Neural cell (in vitro differentiated cells): ENCODE data around the gene IL10RA. TPM values are rescaled to one million over a fixed set of nuclear protein-coding genes. Genes with fewer than 3 reads are reported as not detected.

Source experiments
- H2AFZ ChIP-seq: fragments of 200-600, 300-800 bp; sonication (generic), shearing (Covaris generic); 2 replicates; pipeline ENCODE4 v1.6.0; 2014; ENCODE audit warnings: low read depth, mild to moderate bottlenecking, antibody characterized with exemption, low read length, moderate library complexity
- H3F3A ChIP-seq: fragments of 200-600 bp; shearing (Covaris generic); 2 replicates; pipeline ENCODE4 v1.6.1; 2016; ENCODE audit warnings: mild to moderate bottlenecking, moderate library complexity, mixed read lengths, antibody characterized with exemption, low read length; ENCODE audit not compliant: insufficient read depth, poor library complexity, severe bottlenecking
- H3K27ac ChIP-seq: fragments of 200-600, 300-800 bp; sonication (generic), shearing (Covaris generic); 2 replicates; pipeline ENCODE4 v1.5.1; 2014; ENCODE audit warnings: mild to moderate bottlenecking, low read length, moderate library complexity
- H3K27me3 ChIP-seq: fragments of 300-800, 200-600 bp; sonication (generic), shearing (Covaris generic); 2 replicates; pipeline ENCODE4 v1.6.0; 2014; ENCODE audit warnings: mild to moderate bottlenecking, low read depth, low read length, moderate library complexity; ENCODE audit not compliant: insufficient read depth
- H3K36me3 ChIP-seq: fragments of 300-800, 200-600 bp; sonication (generic), shearing (Covaris generic); 2 replicates; pipeline ENCODE4 v1.5.1; 2014; ENCODE audit warnings: mild to moderate bottlenecking, antibody characterized with exemption, low read length, moderate library complexity; ENCODE audit not compliant: insufficient read depth
- H3K4me2 ChIP-seq: fragments of 300-800, 200-600 bp; sonication (generic), shearing (Covaris generic); 2 replicates; pipeline ENCODE4 v1.6.0; 2014; ENCODE audit warnings: mild to moderate bottlenecking, low read length
- H3K4me3 ChIP-seq: fragments of 300-800, 200-600 bp; sonication (generic), shearing (Covaris generic); 2 replicates; pipeline ENCODE4 v1.5.1; 2014; ENCODE audit warnings: mild to moderate bottlenecking, low read length, moderate library complexity
- H3K79me2 ChIP-seq: fragments of 200-600 bp; shearing (Covaris generic); replicated peaks from 2 replicates; pipeline ENCODE4 v1.6.0; 2014; ENCODE audit warnings: mild to moderate bottlenecking, low read length, moderate library complexity; ENCODE audit not compliant: insufficient read depth
- H3K9ac ChIP-seq: fragments of 300-800, 200-600 bp; sonication (generic), shearing (Covaris generic); 2 replicates; pipeline ENCODE4 v1.6.1; 2016; ENCODE audit warnings: mild to moderate bottlenecking, low read length, mixed read lengths
- H3K9me2 ChIP-seq: fragments of 200-600 bp; shearing (Covaris generic); 2 replicates; pipeline ENCODE4 v1.6.1; 2016; ENCODE audit warnings: mild to moderate bottlenecking, low read length, mixed read lengths; ENCODE audit not compliant: insufficient read depth
- H3K9me3 ChIP-seq: fragments of 200-600, 300-800 bp; sonication (generic), shearing (Covaris generic); 2 replicates; pipeline ENCODE4 v1.6.1; 2016; ENCODE audit warnings: mild to moderate bottlenecking, mixed run types, low read length, moderate library complexity, mixed read lengths
- H4K20me1 ChIP-seq: fragments of 200-600 bp; shearing (Covaris generic); 2 replicates; pipeline ENCODE4 v1.6.1; 2016; ENCODE audit warnings: mild to moderate bottlenecking, mixed run types; ENCODE audit not compliant: insufficient read depth
- EP300 ChIP-seq: fragments of 450-650 bp; conservative IDR thresholded peaks from 2 replicates; pipeline ENCODE4 v1.6.1; 2014; ENCODE audit warnings: antibody characterized with exemption, mild to moderate bottlenecking, moderate library complexity; ENCODE audit not compliant: poor library complexity, severe bottlenecking
- EZH2 ChIP-seq: fragments of 200-600, 300-800 bp; shearing (Covaris generic), sonication (generic); IDR thresholded peaks from 2 replicates; pipeline ENCODE4 v1.6.1; 2014; ENCODE audit warnings: antibody characterized with exemption, low read length, borderline replicate concordance, mild to moderate bottlenecking; ENCODE audit not compliant: insufficient read depth, poor library complexity, severe bottlenecking
- MXI1 ChIP-seq: fragments of 450-650 bp; conservative IDR thresholded peaks from 2 replicates; pipeline ENCODE4 v1.6.1; 2014; ENCODE audit warnings: antibody characterized with exemption, mild to moderate bottlenecking; ENCODE audit not compliant: poor library complexity, severe bottlenecking
- POLR2AphosphoS5 ChIP-seq: IDR thresholded peaks from 2 replicates; pipeline ENCODE4 v1.6.1; 2012
- RAD21 ChIP-seq: fragments of 450-650 bp; conservative IDR thresholded peaks from 2 replicates; pipeline ENCODE4 v1.6.1; 2014; ENCODE audit warnings: antibody characterized with exemption, mild to moderate bottlenecking, moderate library complexity
- SMC3 ChIP-seq: fragments of 450-650 bp; conservative IDR thresholded peaks from 2 replicates; pipeline ENCODE4 v1.6.1; 2014; ENCODE audit warnings: antibody characterized with exemption, mild to moderate bottlenecking, moderate library complexity; ENCODE audit not compliant: poor library complexity
- TAF1 ChIP-seq: IDR thresholded peaks from 2 replicates; pipeline ENCODE4 v1.6.1; 2012; ENCODE audit warnings: low read depth
- polyA minus RNA-seq: library from RNA; depleted of rRNA, polyadenylated mRNA; stranded (reverse); fragments of >200 nt; gene quantifications from 2 replicates; pipeline ENCODE4 v1.2.3, GENCODE V29; 2014
- polyA plus RNA-seq: library from polyadenylated mRNA; depleted of rRNA; stranded (reverse); fragments of >200 nt; gene quantifications from 2 replicates; pipeline ENCODE4 v1.2.3, GENCODE V29; 2014
- TF ChIP-seq, protein P1 (sequence below): IDR thresholded peaks from 2 replicates; pipeline ENCODE4 v1.6.1; 2012; ENCODE audit warnings: borderline replicate concordance
- TF ChIP-seq, protein P2 (sequence below): fragments of 450-650 bp; IDR thresholded peaks from 2 replicates; pipeline ENCODE4 v1.5.1; 2014; ENCODE audit warnings: antibody characterized with exemption, mild to moderate bottlenecking, moderate library complexity; ENCODE audit not compliant: poor library complexity, severe bottlenecking

Gene IL10RA
- polyA plus RNA-seq (0.76 and 1.1 TPM in 2 replicates), polyA minus RNA-seq (2.2 and 3.2 TPM in 2 replicates)

DNA sequence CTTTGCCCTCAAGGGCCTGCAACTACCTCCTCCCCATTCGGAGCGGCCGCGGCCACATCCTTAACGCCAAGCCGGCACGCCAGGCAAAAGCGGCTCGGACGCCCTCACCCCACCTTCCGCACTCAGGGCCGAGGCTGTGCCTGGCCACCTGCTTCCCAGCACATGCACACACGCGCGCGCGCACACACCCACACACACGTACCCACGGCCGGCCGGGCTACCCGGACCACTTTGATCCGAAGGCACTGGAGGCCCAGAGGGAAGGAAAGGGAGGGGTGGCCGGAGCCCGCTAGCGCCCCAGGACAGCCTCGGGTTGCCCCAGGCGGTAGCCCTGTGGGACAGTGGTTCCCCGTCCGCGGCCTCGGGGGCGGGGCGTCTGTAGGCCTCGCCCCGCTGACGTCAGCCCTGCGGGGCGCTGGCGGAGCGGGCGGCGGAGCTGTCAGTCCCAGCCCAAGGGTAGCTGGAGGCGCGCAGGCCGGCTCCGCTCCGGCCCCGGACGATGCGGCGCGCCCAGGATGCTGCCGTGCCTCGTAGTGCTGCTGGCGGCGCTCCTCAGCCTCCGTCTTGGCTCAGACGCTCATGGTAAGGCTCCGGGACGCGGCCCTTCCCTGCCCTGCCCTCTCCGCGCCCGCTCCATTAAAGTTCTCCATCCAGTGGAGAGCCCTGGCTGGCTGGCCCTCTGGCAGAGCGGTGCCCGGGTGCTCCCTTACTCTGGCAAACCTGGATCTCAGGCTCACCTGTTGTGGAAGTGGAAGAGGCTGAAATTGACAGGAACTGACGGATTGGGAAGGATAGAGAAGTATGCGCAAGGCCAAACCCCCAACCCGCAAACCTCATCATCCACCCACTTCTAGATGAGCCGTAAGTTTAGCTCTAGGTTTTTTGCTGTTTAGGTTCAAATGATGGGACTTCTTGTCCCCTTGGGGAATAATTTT is at the start of gene IL10RA:
IL10RA (plus strand) TSS at position 442 of the 935 bp plus-strand sequence; CDS start at position 516, 74 bp downstream.
- Histone ChIP-seq H4K20me1 (no peaks in the 10 kb centered on the region), H2AFZ (peak within 1 kb of the TSS; percentile 83), H3K79me2 (no peaks in the 10 kb centered on the region), H3K9ac (peak within 1 kb of the TSS; percentile 74), H3K9me3 (no peaks in the 10 kb centered on the region), H3K4me3 (peak within 1 kb of the TSS; percentile 92), H3F3A (no peaks in the 10 kb centered on the region), H3K4me2 (peak within 1 kb of the TSS; percentile 53), H3K9me2 (no peaks in the 10 kb centered on the region), H3K36me3 (no peaks in the 10 kb centered on the region), H3K27me3 (peaks cover 30% of the 10 kb centered on the region), H3K27ac (no peak within 1 kb of the TSS)
- TF ChIP-seq, protein P1, sequence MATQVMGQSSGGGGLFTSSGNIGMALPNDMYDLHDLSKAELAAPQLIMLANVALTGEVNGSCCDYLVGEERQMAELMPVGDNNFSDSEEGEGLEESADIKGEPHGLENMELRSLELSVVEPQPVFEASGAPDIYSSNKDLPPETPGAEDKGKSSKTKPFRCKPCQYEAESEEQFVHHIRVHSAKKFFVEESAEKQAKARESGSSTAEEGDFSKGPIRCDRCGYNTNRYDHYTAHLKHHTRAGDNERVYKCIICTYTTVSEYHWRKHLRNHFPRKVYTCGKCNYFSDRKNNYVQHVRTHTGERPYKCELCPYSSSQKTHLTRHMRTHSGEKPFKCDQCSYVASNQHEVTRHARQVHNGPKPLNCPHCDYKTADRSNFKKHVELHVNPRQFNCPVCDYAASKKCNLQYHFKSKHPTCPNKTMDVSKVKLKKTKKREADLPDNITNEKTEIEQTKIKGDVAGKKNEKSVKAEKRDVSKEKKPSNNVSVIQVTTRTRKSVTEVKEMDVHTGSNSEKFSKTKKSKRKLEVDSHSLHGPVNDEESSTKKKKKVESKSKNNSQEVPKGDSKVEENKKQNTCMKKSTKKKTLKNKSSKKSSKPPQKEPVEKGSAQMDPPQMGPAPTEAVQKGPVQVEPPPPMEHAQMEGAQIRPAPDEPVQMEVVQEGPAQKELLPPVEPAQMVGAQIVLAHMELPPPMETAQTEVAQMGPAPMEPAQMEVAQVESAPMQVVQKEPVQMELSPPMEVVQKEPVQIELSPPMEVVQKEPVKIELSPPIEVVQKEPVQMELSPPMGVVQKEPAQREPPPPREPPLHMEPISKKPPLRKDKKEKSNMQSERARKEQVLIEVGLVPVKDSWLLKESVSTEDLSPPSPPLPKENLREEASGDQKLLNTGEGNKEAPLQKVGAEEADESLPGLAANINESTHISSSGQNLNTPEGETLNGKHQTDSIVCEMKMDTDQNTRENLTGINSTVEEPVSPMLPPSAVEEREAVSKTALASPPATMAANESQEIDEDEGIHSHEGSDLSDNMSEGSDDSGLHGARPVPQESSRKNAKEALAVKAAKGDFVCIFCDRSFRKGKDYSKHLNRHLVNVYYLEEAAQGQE, result no peak
- TF ChIP-seq MXI1, result peak; percentile 71
- no peak for TF ChIP-seq POLR2AphosphoS5
- no peak for TF ChIP-seq EZH2
- peak; percentile 46 for TF ChIP-seq EP300
- peak; percentile 50 for TF ChIP-seq TAF1
- TF ChIP-seq, protein P2, sequence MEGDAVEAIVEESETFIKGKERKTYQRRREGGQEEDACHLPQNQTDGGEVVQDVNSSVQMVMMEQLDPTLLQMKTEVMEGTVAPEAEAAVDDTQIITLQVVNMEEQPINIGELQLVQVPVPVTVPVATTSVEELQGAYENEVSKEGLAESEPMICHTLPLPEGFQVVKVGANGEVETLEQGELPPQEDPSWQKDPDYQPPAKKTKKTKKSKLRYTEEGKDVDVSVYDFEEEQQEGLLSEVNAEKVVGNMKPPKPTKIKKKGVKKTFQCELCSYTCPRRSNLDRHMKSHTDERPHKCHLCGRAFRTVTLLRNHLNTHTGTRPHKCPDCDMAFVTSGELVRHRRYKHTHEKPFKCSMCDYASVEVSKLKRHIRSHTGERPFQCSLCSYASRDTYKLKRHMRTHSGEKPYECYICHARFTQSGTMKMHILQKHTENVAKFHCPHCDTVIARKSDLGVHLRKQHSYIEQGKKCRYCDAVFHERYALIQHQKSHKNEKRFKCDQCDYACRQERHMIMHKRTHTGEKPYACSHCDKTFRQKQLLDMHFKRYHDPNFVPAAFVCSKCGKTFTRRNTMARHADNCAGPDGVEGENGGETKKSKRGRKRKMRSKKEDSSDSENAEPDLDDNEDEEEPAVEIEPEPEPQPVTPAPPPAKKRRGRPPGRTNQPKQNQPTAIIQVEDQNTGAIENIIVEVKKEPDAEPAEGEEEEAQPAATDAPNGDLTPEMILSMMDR, result peak; percentile 12
- no peak for TF ChIP-seq SMC3
- no peak for TF ChIP-seq RAD21

DNA sequence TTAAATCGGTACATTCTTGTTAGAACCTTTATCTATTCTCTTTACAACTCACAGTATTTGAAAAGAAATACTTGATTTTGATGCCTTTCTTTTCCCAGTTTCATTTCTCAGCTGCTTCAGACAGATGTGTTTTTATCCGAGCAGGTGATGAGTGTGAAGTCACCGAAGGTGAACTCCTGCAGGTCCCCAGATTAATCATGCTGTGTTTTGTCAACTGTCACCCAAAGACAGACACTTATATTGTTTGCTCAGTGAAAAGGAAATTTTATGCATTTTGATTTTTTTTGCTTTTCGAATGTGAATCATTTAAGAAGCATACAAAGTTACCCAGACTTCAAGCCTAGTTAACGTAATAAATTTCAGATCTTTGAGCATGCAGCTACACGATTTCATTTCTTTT is 49.2 kb upstream of the IL10RA start:
- Histone ChIP-seq H3K27me3 (no peaks in the 10 kb centered on the region), H3K9me3 (no peaks in the 10 kb centered on the region), H3K9me2 (no peaks in the 10 kb centered on the region), H3K79me2 (no peaks in the 10 kb centered on the region), H3F3A (no peaks in the 10 kb centered on the region), H3K9ac (no peak overlapping the region), H3K4me3 (no peak overlapping the region), H3K36me3 (no peaks in the 10 kb centered on the region), H4K20me1 (no peaks in the 10 kb centered on the region), H2AFZ (no peak overlapping the region), H3K4me2 (no peak overlapping the region), H3K27ac (no peak overlapping the region)
- TF ChIP-seq EP300 (no peak), SMC3 (no peak), RAD21 (no peak), MXI1 (no peak), TAF1 (no peak), POLR2AphosphoS5 (no peak), EZH2 (no peak)
- TF ChIP-seq, protein P2, result no peak
- TF ChIP-seq, protein P1, result no peak
